Endothelial cell of umbilical vein (primary cell): ENCODE data around the gene CBL. TPM values are rescaled to one million over a fixed set of nuclear protein-coding genes. Genes with fewer than 3 reads are reported as not detected.

ENCODE experiments used
- BruUV-seq: library from RNA; stranded (reverse); fragments of 400-500 nt; replicated peaks from 2 replicates; lab custom pipeline; 2021; lab: Mats Ljungman, UMichigan
- CTCF ChIA-PET: fragments of 300-600, 350-600 bp; sonication (Branson Sonifier 250); formaldehyde crosslinking; loops from one replicate; lab custom pipeline; 2021; ENCODE audit warnings: antibody characterized with exemption, inconsistent platforms; lab: Charles Lee
- POLR2A ChIA-PET: fragments of 300-600, 350-600 bp; sonication (Branson Sonifier 250); formaldehyde crosslinking; loops from one replicate; lab custom pipeline; 2021; ENCODE audit warnings: antibody characterized with exemption, inconsistent platforms; lab: Charles Lee
- DNase-seq: peaks from one replicate; pipeline ENCODE4 v3.0.0-alpha.2; 2011; ENCODE audit warnings: low read depth, low spot score
- FAIRE-seq: peaks from 2 replicates; lab custom pipeline; 2011; peaks lifted over from hg19 to GRCh38; lab: Jason Lieb, UNC
- H2AFZ ChIP-seq: 2 replicates; pipeline ENCODE4 v1.6.0; 2012; ENCODE audit warnings: low read depth, low read length, control low read depth, inconsistent platforms
- H3K27ac ChIP-seq: 2 replicates; pipeline ENCODE4 v1.5.1; 2011; ENCODE audit warnings: low read depth, mild to moderate bottlenecking, control low read depth, low read length, moderate library complexity; ENCODE audit not compliant: insufficient read depth
- H3K27me3 ChIP-seq, 2 experiments: 2 replicates each; pipeline versions ENCODE4 v1.6.0 to v1.6.1; 2011; ENCODE audit warnings: low read length in 2 of 2, mixed read lengths in 1 of 2; ENCODE audit not compliant: control insufficient read depth in 2 of 2, insufficient read depth in 2 of 2
- H3K36me3 ChIP-seq, 2 experiments: 2 replicates in 1 of 2; 3 replicates in 1 of 2; pipeline ENCODE4 v1.5.1; 2011; ENCODE audit warnings: low read length in 2 of 2, mild to moderate bottlenecking in 1 of 2, moderate library complexity in 1 of 2; ENCODE audit not compliant: control insufficient read depth in 2 of 2, insufficient read depth in 2 of 2; ENCODE audit errors: extremely low read depth in 1 of 2
- H3K4me1 ChIP-seq: 3 replicates; pipeline ENCODE4 v1.5.1; 2011; ENCODE audit warnings: mild to moderate bottlenecking, low read length; ENCODE audit not compliant: control insufficient read depth, insufficient read depth; ENCODE audit errors: extremely low read depth
- H3K4me2 ChIP-seq: 2 replicates; pipeline ENCODE4 v1.6.1; 2011; ENCODE audit warnings: low read length, control low read depth, mixed read lengths; ENCODE audit not compliant: insufficient read depth
- H3K4me3 ChIP-seq, 3 experiments: fragments of 200-600 bp in 1 of 3; sonication (generic), shearing (Covaris generic) in 1 of 3; replicated peaks in 1 of 3; 2 replicates each; pipeline ENCODE4 v1.5.1; 2011 to 2016; ENCODE audit warnings: control low read depth in 3 of 3, low read length in 3 of 3, mild to moderate bottlenecking in 2 of 3, inconsistent platforms in 1 of 3, low read depth in 1 of 3, moderate library complexity in 1 of 3; ENCODE audit not compliant: insufficient read depth in 1 of 3
- H3K79me2 ChIP-seq: 2 replicates; pipeline ENCODE4 v1.6.0; 2012; ENCODE audit warnings: low read length, inconsistent platforms; ENCODE audit not compliant: control insufficient read depth, insufficient read depth
- H3K9ac ChIP-seq: replicated peaks from 2 replicates; pipeline ENCODE3; 2011; ENCODE audit warnings: low read length, control low read depth; ENCODE audit not compliant: insufficient read depth; ENCODE audit errors: extremely low read depth
- H3K9me1 ChIP-seq: replicated peaks from 3 replicates; pipeline ENCODE4 v1.6.0; 2011; ENCODE audit warnings: mild to moderate bottlenecking, low read length; ENCODE audit not compliant: control insufficient read depth, insufficient read depth; ENCODE audit errors: extremely low read depth
- H3K9me3 ChIP-seq: replicated peaks from 2 replicates; pipeline ENCODE4 v1.5.1; 2012; ENCODE audit warnings: low read length, inconsistent platforms; ENCODE audit not compliant: control insufficient read depth, insufficient read depth
- H4K20me1 ChIP-seq: replicated peaks from 2 replicates; pipeline ENCODE3; 2011; ENCODE audit warnings: mild to moderate bottlenecking, low read length; ENCODE audit not compliant: control insufficient read depth, insufficient read depth; ENCODE audit errors: extremely low read depth
- CTCF ChIP-seq, 2 donors: IDR thresholded peaks; 1 replicate in 1 of 2; 2 replicates in 1 of 2; pipeline ENCODE4 v1.5.1; 2011; ENCODE audit warnings: low read length in 2 of 2, mild to moderate bottlenecking in 2 of 2, moderate library complexity in 2 of 2, control low read depth in 1 of 2, inconsistent platforms in 1 of 2, low read depth in 1 of 2; ENCODE audit not compliant: insufficient read depth in 1 of 2; ENCODE audit errors: extremely low read depth in 1 of 2
- EZH2 ChIP-seq: IDR thresholded peaks from 2 replicates; pipeline ENCODE4 v1.6.1; 2012; ENCODE audit warnings: borderline replicate concordance, low read depth, mild to moderate bottlenecking, moderate library complexity, low read length, inconsistent platforms; ENCODE audit not compliant: severe bottlenecking
- FOS ChIP-seq: IDR thresholded peaks from 2 replicates; pipeline ENCODE4 v1.6.1; 2011; ENCODE audit warnings: mild to moderate bottlenecking, low read length, moderate library complexity, borderline replicate concordance; ENCODE audit not compliant: insufficient read depth
- GATA2 ChIP-seq: IDR thresholded peaks from 2 replicates; pipeline ENCODE4 v1.7.0; 2011; ENCODE audit warnings: low read depth, mild to moderate bottlenecking, moderate library complexity, mixed read lengths, low read length; ENCODE audit not compliant: insufficient read length, insufficient read depth
- JUN ChIP-seq: IDR thresholded peaks from 2 replicates; pipeline ENCODE4 v1.6.1; 2011; ENCODE audit warnings: borderline replicate concordance, low read depth; ENCODE audit not compliant: insufficient read length, insufficient read depth
- MAX ChIP-seq: IDR thresholded peaks from 2 replicates; pipeline ENCODE4 v1.6.1; 2011; ENCODE audit not compliant: insufficient read depth, insufficient read length
- MYC ChIP-seq: IDR thresholded peaks from one replicate; pipeline ENCODE4 v1.6.1; 2011; ENCODE audit warnings: mild to moderate bottlenecking, low read depth, low read length
- POLR2A ChIP-seq: IDR thresholded peaks from 2 replicates; pipeline ENCODE4 v1.6.1; 2012; ENCODE audit warnings: low read depth, mild to moderate bottlenecking, control low read depth, low read length
- POLR2AphosphoS5 ChIP-seq: IDR thresholded peaks from 2 replicates; pipeline ENCODE4 v1.6.1; 2012; ENCODE audit warnings: low read depth, mild to moderate bottlenecking, control low read depth, low read length, moderate library complexity; ENCODE audit not compliant: insufficient read depth
- dilution Hi-C: fragments of 300-500 bp; cut with MboI; formaldehyde crosslinking; loops from one replicate; pipeline ENCODE4 v1.15.0; 2019; ENCODE audit warnings: low sequenced_read_pairs; ENCODE audit not compliant: extremely low pct_ligation_motif_present
- intact Hi-C: fragments of 100-400 bp; cut with micrococcal nuclease; formaldehyde crosslinking; loops from one replicate; pipeline ENCODE4 v1.10.0; 2022
- polyA plus RNA-seq, 4 experiments: library from polyadenylated mRNA; depleted of rRNA in 3 of 4; stranded (reverse) in 3 of 4; unstranded in 1 of 4; fragments of >200 nt; gene quantifications; 2 replicates each; pipeline versions ENCODE4 v1.2.1 to v1.2.3, GENCODE V29; 2011 to 2012; ENCODE audit warnings: missing spikeins in 1 of 4
- total RNA-seq: library from RNA; stranded (reverse); gene quantifications from 2 replicates; pipeline ENCODE4 v1.2.3, GENCODE V29; 2021

CBL gene
- total and polyA plus RNA-seq, 2 donors (not counting 3 experiments of a cell fraction or from before 2014, with no cell fraction given), result 15.5 to 41.5 TPM

GRCh38 chr11:119343726-119344125 lies 137.6 kb downstream of the CBL start:
- FAIRE-seq, result no peak

More at GRCh38 chr11:119343726-119344125, 137.6 kb downstream of the CBL start:
- ChIA-PET CTCF (interaction anchor here (0.7 to 6.2 kb wide), 4 partner anchors 14 to 37 kb away, joined by 3 to 55 read pairs (median 3); partner anchors contain the start of gene USP2), POLR2A (no interaction called here)
- DNase-seq, result no peak
- peaks cover 0 to 3% of the 10 kb centered on the region in 2 experiments for H3K27me3 ChIP-seq
- no peaks in the 10 kb centered on the region for H3K36me3 ChIP-seq
- no peak overlapping the region for H3K4me2 ChIP-seq
- no peak overlapping the region for H3K4me3 ChIP-seq
- BruUV-seq, result no TSS peak
- intact Hi-C loops, result no loop called here
- peaks cover 16% of the 10 kb centered on the region for H3K4me1 ChIP-seq
- dilution Hi-C loops, result no loop called here
- H2AFZ ChIP-seq, result no peak overlapping the region
- H3K79me2 ChIP-seq, result peaks cover 5% of the 10 kb centered on the region
- H3K9ac ChIP-seq, result no peak overlapping the region
- H3K27ac ChIP-seq, result no peak overlapping the region
- H3K9me3 ChIP-seq, result no peaks in the 10 kb centered on the region
- no peaks in the 10 kb centered on the region for H4K20me1 ChIP-seq
- no peaks in the 10 kb centered on the region for H3K9me1 ChIP-seq
- TF ChIP-seq GATA2 (no peak), MYC (no peak), MAX (no peak), CTCF (IDR thresholded peaks at IDR 0.05; ENCODE audit: extremely low read depth in 1 of 2, insufficient read depth in 1 of 2, low read depth in 1 of 2, low read length in 2 of 2) (no peak), FOS (no peak), JUN (no peak), EZH2 (no peak), POLR2AphosphoS5 (no peak), POLR2A (no peak)
